Liver (tissue), 9 donors: ENCODE measurements around the gene FAM241A. TPM values are rescaled to one million over a fixed set of nuclear protein-coding genes. Genes with fewer than 3 reads are reported as not detected.

Source experiments
- DNase-seq: peaks from one replicate; pipeline ENCODE4 v3.0.0-alpha.2; 2017; ENCODE audit warnings: low spot score
- H3K27ac ChIP-seq, 2 donors: one replicate each; pipeline ENCODE4 v1.7.0; 2013; ENCODE audit warnings: inconsistent platforms in 2 of 2, low read length in 2 of 2, control low read depth in 1 of 2, low read depth in 1 of 2, mild to moderate bottlenecking in 1 of 2
- H3K27me3 ChIP-seq, 4 donors: one replicate each; pipeline versions ENCODE4 v1.6.1 to v1.7.0; 2013; ENCODE audit warnings: low read length in 3 of 4, inconsistent platforms in 1 of 4, mild to moderate bottlenecking in 1 of 4, moderate library complexity in 1 of 4; ENCODE audit not compliant: control insufficient read depth in 4 of 4, insufficient read depth in 4 of 4
- H3K36me3 ChIP-seq, 4 donors: one replicate each; pipeline versions ENCODE4 v1.6.1 to v1.7.0; 2013; ENCODE audit warnings: low read length in 3 of 4, mild to moderate bottlenecking in 3 of 4, low read depth in 1 of 4, moderate library complexity in 1 of 4; ENCODE audit not compliant: control insufficient read depth in 4 of 4, insufficient read depth in 3 of 4
- H3K4me1 ChIP-seq, 4 donors: one replicate each; pipeline versions ENCODE4 v1.6.1 to v1.7.0; 2013; ENCODE audit warnings: low read length in 3 of 4, mild to moderate bottlenecking in 3 of 4, moderate library complexity in 1 of 4; ENCODE audit not compliant: control insufficient read depth in 4 of 4, insufficient read depth in 4 of 4
- H3K4me3 ChIP-seq, 3 donors: one replicate each; pipeline versions ENCODE4 v1.6.1 to v1.7.0; 2013; ENCODE audit warnings: low read length in 3 of 3, control low read depth in 1 of 3, low read depth in 1 of 3, mild to moderate bottlenecking in 1 of 3
- H3K9ac ChIP-seq, 2 donors: one replicate each; pipeline ENCODE4 v1.7.0; 2013; ENCODE audit warnings: low read length in 2 of 2, mild to moderate bottlenecking in 2 of 2, moderate library complexity in 2 of 2, control low read depth in 1 of 2, low read depth in 1 of 2
- H3K9me3 ChIP-seq, 4 donors: one replicate each; pipeline versions ENCODE4 v1.6.1 to v1.7.0; 2013; ENCODE audit warnings: low read length in 3 of 4; ENCODE audit not compliant: control insufficient read depth in 4 of 4
- EGR1 ChIP-seq, 2 donors: IDR thresholded peaks; 2 replicates each; pipeline ENCODE4 v1.6.1; 2016 to 2018; ENCODE audit warnings: antibody characterized with exemption in 2 of 2, low read depth in 2 of 2
- FOXA1 ChIP-seq: IDR thresholded peaks from 2 replicates; pipeline ENCODE4 v1.6.1; 2016; ENCODE audit warnings: antibody characterized with exemption
- FOXA2 ChIP-seq: IDR thresholded peaks from 2 replicates; pipeline ENCODE4 v1.6.1; 2016; ENCODE audit warnings: antibody characterized with exemption
- GABPA ChIP-seq, 2 donors: IDR thresholded peaks in 1 of 2; conservative IDR thresholded peaks in 1 of 2; 2 replicates each; pipeline ENCODE4 v1.6.1; 2016; ENCODE audit warnings: antibody characterized with exemption in 2 of 2, mild to moderate bottlenecking in 1 of 2, moderate library complexity in 1 of 2
- HNF4A ChIP-seq, 2 donors: conservative IDR thresholded peaks; 2 replicates each; pipeline ENCODE4 v1.6.1; 2016; ENCODE audit warnings: antibody characterized with exemption in 2 of 2, mild to moderate bottlenecking in 2 of 2
- HNF4G ChIP-seq: IDR thresholded peaks from 2 replicates; pipeline ENCODE4 v1.6.1; 2016; ENCODE audit warnings: antibody characterized with exemption
- RAD21 ChIP-seq, 2 donors: IDR thresholded peaks; 2 replicates each; pipeline ENCODE4 v1.6.1; 2016; ENCODE audit warnings: antibody characterized with exemption in 2 of 2, mild to moderate bottlenecking in 2 of 2
- RXRA ChIP-seq, 2 donors: IDR thresholded peaks; 2 replicates each; pipeline ENCODE4 v1.6.1; 2017 to 2018; ENCODE audit warnings: antibody characterized with exemption in 2 of 2, mild to moderate bottlenecking in 1 of 2
- SP1 ChIP-seq: IDR thresholded peaks from 2 replicates; pipeline ENCODE4 v1.6.1; 2018; ENCODE audit warnings: antibody characterized with exemption, mild to moderate bottlenecking
- TAF1 ChIP-seq: conservative IDR thresholded peaks from 2 replicates; pipeline ENCODE4 v1.6.1; 2016; ENCODE audit warnings: antibody characterized with exemption, mild to moderate bottlenecking
- YY1 ChIP-seq: IDR thresholded peaks from 2 replicates; pipeline ENCODE4 v1.6.1; 2016; ENCODE audit warnings: antibody characterized with exemption, mild to moderate bottlenecking
- polyA plus RNA-seq, 2 donors: library from polyadenylated mRNA; stranded (reverse) in 1 of 2; unstranded in 1 of 2; fragments of 200-250 nt in 1 of 2; fragments of >200 nt in 1 of 2; fragmentation: Nextera tagmentation in 1 of 2; extraction: Ambion mirVana in 1 of 2; gene quantifications; one replicate each; pipeline versions ENCODE4 v1.2.1 to v1.2.3, GENCODE V29; 2013 to 2015
- total RNA-seq, 2 donors: library from RNA; depleted of rRNA; stranded (reverse); fragments of >200 nt; gene quantifications; one replicate each; pipeline ENCODE4 v1.2.3, GENCODE V29; 2014
- TF ChIP-seq, protein P1 (sequence below): IDR thresholded peaks from 2 replicates; pipeline ENCODE4 v1.6.1; 2016; ENCODE audit warnings: antibody characterized with exemption, mild to moderate bottlenecking
- TF ChIP-seq, protein P2 (sequence below): fragments of 150-350 bp; IDR thresholded peaks from 2 replicates; pipeline ENCODE4 v1.5.1; 2017; ENCODE audit warnings: improper control_type of control experiment, low read depth, low read length; ENCODE audit not compliant: missing input control
- TF ChIP-seq, protein P3 (sequence below): IDR thresholded peaks from 2 replicates; pipeline ENCODE4 v1.6.1; 2016; ENCODE audit warnings: antibody characterized with exemption
- TF ChIP-seq, protein P4 (sequence below): IDR thresholded peaks from 2 replicates; pipeline ENCODE4 v1.6.1; 2016; ENCODE audit warnings: antibody characterized with exemption
- TF ChIP-seq, protein P5 (sequence below): IDR thresholded peaks from 2 replicates; pipeline ENCODE4 v1.6.1; 2016; ENCODE audit warnings: antibody characterized with exemption
- donor health status: healthy.
- donor health status: healthy.
- donor health status: healthy.
- donor health status: healthy.
- donor health status: healthy.

FAM241A gene
- total and polyA plus RNA-seq, 4 donors = 1.1 to 2.3 (median 1.7) TPM

DNA sequence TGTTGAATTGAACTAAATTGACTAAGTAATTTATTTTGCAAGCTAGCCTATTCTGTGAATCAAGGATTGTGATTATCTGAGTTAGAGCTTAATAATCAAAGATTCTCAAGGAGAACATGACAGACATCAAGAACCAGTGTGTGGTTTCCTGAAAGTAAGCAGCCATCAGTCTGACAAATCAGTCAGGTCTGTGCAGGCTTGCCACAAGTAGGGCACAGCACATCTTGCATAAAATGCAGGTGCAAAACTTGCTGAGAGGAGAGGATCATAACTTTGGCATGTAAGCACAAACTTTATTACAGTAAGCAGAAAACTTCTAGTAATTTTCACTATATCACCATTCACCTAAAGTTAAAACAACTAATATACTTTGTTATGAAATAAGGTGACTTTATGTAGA, 22.5 kb downstream of the FAM241A start:
- no peak for DNase-seq
- Histone ChIP-seq H3K27ac (no peak overlapping the region), H3K9ac (no peak overlapping the region), H3K4me1 (no peaks in the 10 kb centered on the region), H3K4me3 (no peak overlapping the region), H3K9me3 (no peaks in the 10 kb centered on the region), H3K27me3 (no peaks in the 10 kb centered on the region), H3K36me3 (no peaks in the 10 kb centered on the region)
- TF ChIP-seq, protein P1, sequence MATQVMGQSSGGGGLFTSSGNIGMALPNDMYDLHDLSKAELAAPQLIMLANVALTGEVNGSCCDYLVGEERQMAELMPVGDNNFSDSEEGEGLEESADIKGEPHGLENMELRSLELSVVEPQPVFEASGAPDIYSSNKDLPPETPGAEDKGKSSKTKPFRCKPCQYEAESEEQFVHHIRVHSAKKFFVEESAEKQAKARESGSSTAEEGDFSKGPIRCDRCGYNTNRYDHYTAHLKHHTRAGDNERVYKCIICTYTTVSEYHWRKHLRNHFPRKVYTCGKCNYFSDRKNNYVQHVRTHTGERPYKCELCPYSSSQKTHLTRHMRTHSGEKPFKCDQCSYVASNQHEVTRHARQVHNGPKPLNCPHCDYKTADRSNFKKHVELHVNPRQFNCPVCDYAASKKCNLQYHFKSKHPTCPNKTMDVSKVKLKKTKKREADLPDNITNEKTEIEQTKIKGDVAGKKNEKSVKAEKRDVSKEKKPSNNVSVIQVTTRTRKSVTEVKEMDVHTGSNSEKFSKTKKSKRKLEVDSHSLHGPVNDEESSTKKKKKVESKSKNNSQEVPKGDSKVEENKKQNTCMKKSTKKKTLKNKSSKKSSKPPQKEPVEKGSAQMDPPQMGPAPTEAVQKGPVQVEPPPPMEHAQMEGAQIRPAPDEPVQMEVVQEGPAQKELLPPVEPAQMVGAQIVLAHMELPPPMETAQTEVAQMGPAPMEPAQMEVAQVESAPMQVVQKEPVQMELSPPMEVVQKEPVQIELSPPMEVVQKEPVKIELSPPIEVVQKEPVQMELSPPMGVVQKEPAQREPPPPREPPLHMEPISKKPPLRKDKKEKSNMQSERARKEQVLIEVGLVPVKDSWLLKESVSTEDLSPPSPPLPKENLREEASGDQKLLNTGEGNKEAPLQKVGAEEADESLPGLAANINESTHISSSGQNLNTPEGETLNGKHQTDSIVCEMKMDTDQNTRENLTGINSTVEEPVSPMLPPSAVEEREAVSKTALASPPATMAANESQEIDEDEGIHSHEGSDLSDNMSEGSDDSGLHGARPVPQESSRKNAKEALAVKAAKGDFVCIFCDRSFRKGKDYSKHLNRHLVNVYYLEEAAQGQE = no peak
- no peak for TF ChIP-seq HNF4G
- TF ChIP-seq FOXA1 = no peak
- TF ChIP-seq, protein P2, sequence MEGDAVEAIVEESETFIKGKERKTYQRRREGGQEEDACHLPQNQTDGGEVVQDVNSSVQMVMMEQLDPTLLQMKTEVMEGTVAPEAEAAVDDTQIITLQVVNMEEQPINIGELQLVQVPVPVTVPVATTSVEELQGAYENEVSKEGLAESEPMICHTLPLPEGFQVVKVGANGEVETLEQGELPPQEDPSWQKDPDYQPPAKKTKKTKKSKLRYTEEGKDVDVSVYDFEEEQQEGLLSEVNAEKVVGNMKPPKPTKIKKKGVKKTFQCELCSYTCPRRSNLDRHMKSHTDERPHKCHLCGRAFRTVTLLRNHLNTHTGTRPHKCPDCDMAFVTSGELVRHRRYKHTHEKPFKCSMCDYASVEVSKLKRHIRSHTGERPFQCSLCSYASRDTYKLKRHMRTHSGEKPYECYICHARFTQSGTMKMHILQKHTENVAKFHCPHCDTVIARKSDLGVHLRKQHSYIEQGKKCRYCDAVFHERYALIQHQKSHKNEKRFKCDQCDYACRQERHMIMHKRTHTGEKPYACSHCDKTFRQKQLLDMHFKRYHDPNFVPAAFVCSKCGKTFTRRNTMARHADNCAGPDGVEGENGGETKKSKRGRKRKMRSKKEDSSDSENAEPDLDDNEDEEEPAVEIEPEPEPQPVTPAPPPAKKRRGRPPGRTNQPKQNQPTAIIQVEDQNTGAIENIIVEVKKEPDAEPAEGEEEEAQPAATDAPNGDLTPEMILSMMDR = no peak
- TF ChIP-seq YY1 = no peak
- no peak for TF ChIP-seq TAF1
- no peak for TF ChIP-seq EGR1 (IDR thresholded peaks at IDR 0.05; ENCODE audit: low read depth in 2 of 2)
- TF ChIP-seq, protein P3, sequence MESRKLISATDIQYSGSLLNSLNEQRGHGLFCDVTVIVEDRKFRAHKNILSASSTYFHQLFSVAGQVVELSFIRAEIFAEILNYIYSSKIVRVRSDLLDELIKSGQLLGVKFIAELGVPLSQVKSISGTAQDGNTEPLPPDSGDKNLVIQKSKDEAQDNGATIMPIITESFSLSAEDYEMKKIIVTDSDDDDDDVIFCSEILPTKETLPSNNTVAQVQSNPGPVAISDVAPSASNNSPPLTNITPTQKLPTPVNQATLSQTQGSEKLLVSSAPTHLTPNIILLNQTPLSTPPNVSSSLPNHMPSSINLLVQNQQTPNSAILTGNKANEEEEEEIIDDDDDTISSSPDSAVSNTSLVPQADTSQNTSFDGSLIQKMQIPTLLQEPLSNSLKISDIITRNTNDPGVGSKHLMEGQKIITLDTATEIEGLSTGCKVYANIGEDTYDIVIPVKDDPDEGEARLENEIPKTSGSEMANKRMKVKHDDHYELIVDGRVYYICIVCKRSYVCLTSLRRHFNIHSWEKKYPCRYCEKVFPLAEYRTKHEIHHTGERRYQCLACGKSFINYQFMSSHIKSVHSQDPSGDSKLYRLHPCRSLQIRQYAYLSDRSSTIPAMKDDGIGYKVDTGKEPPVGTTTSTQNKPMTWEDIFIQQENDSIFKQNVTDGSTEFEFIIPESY = no peak
- TF ChIP-seq, protein P4, sequence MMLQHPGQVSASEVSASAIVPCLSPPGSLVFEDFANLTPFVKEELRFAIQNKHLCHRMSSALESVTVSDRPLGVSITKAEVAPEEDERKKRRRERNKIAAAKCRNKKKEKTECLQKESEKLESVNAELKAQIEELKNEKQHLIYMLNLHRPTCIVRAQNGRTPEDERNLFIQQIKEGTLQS = no peak
- no peak for TF ChIP-seq RXRA (IDR thresholded peaks at IDR 0.05)
- no peak for TF ChIP-seq HNF4A (conservative IDR thresholded peaks at IDR 0.05)
- no peak for TF ChIP-seq FOXA2
- no peak for TF ChIP-seq GABPA (IDR thresholded peaks at IDR 0.05 in 1 of 2, conservative IDR thresholded peaks at IDR 0.05 in 1 of 2)
- TF ChIP-seq, protein P5, sequence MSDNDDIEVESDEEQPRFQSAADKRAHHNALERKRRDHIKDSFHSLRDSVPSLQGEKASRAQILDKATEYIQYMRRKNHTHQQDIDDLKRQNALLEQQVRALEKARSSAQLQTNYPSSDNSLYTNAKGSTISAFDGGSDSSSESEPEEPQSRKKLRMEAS = no peak
- no peak for TF ChIP-seq SP1
- no peak for TF ChIP-seq RAD21 (IDR thresholded peaks at IDR 0.05)
